Hindlimb muscle (tissue), 1 donor: ENCODE measurements around the gene HIRA. TPM values are rescaled to one million over a fixed set of nuclear protein-coding genes. Genes with fewer than 3 reads are reported as not detected.
"Not testable (repeated sequence)": the region's sequence is repeated elsewhere in the genome, so short reads cannot be mapped to it uniquely, and the experiment has no call there.

Experiments used
- DNase-seq: peaks from one replicate; pipeline ENCODE4 v3.0.0-alpha.2; 2013
- polyA plus RNA-seq: library from polyadenylated mRNA; unstranded; fragments of 120-200 nt; gene quantifications from one replicate; pipeline ENCODE4 v1.2.1, GENCODE V29; 2013; ENCODE audit not compliant: insufficient read length

Gene HIRA
- polyA plus RNA-seq, 1 donor: 20.2 TPM

DNA sequence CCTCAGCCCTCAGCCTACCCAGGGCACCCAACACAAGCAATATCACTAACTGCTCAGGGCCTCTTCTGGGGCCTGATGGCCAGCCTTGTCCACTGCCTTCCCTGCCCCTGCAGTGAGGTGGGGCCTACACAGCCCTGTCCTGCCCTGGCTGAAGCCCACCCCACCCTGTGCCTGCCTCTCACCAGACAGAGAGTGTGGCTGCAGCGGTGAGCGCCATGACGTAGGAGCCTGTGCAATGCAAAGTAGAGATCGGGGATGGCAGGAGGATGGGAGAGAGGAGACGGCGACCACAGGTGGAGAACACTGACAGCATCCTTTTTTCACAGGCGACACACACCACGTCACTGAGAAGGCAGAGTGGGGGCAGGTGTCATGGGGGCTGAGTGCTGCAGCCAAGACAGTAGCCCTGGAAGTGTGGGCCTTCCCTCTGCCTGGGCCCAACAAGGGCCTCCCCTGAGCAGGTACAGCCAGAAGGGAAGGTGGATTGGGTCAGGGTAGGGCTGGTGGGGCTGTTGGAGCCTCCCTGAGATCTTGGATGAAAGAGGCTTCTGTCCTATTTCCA, 74.7 kb downstream of the HIRA start:
- no peak for DNase-seq

DNA sequence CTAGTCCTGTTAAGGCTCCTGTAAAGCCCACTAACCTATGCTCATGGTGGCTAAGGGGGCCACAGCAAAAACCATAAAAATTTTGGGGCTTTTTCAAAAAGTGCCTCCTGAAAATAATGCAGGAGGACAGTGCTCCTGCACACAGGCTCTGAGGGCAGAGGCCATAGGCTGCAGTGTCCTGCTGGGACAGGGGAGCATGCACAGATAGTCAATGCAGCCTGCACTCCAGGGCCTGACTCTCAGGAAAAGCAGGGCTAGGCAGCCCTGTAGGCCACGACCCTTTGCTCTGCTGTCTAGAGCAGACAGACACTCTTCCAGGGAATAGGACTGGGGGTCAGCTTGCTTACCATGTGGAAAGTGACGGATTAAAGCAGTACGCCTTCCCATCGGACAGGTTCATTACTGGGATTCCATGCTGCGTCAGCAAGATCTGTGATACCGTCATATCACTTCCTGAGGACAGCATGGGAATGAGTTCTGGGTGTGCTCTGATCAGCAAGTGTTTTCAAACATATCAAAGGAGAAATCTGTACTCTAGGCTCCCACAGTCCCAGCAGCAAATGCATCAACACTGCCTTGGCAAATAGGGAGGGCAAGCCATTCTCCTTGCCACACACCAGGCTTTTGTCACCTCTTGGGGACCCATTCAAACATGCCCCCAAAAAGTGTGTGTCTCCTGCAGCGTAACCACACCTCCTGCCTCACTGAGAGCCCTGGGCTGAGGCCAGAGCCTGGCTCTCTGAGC, 75.9 kb downstream of the HIRA start:
- DNase-seq: no peak

DNA sequence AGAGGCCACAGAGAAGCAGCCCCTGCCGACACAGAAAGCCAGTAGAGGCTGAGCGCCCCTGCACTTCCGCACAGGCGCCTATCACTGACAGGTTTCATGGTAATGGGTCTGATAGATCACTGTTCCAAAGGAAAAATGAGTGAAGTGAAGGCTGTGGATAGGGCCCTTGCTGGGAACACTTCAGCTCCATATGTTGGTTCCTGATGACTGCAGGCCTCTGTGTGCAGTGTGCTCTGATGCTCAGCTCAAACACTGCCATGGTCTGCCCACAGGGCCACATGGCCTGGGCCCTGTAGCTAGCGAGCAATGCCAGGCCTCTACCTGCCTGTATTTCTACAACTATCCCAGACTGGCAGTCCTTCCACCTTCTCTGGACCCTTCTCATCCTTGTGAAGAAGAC, 77.3 kb downstream of the HIRA start:
- no peak for DNase-seq

DNA sequence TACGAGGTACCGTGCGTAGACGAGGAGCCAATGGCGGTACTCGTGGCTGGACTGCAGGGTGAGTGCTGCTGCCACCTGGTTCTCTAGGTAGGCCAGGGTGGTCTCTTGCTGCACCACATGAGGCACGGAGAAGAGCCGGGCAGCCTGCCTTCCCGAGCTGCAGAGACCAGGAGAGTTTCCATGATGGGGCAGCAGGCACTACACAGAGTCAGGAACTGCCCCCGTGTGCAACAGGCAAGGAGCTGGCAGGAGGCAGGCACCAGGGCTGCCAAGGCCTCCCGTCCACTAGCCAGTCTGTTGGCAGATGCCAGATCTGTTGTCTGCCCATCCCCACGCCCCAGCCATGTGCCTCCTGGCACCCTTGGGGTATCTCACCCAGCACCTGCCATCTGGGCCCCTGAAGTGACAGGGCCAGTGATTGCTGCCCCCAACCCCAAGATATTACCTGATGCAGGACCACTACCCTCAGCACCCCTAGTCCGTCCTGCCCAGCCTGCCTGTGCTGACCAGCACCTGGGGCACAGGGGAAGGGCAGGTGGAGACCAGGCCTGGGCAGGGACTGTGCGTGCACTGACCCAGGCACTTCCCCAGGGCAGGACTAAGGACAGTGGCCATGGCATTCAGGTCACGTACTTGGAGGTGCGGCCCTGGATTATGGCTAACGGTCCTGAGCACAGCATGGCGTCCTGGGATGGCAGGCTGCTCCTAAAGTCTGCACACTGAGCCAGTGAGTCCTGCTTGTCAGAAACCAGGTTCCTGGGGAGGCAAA, 78.0 kb downstream of the HIRA start:
- DNase-seq: no peak

DNA sequence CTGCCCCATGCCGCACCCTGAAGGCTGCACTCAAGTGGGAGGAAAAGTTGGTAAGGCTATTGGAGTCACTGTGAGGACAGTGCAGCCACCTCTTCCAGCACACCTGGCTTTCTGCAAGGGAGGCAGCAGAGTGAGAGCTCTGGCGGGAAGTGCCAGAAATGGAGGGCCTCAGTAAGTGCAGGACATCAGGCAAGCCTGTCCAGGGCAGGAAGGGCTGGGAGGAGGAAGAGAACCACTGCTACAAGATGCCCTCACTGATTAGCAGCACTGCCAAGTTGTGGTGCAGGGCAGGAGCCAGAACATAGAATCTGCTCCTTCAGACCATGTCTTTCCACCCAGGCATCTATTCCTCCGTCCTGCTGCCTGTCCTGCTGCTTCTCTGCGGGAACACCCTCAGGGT, 78.8 kb downstream of the HIRA start:
- DNase-seq: no peak

DNA sequence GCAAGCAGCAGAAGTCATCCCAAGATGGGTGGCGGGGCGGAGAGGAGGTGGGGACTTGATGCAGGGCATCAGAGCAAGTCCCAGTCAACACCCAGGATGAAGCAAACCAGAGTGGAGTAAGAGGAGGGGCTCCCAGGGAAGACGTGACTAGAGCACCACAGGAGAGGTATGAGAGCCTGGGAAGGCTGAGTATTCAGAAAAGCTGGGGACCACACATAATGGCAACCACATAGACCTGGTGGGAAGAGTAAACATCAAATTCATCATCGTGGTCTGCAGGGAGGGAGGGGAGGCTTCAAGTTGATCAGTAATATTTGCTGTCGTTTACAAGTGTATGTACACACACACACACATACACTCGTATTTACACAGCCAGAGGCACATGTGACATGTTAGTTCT, 79.3 kb downstream of the HIRA start:
- DNase-seq: no peak

DNA sequence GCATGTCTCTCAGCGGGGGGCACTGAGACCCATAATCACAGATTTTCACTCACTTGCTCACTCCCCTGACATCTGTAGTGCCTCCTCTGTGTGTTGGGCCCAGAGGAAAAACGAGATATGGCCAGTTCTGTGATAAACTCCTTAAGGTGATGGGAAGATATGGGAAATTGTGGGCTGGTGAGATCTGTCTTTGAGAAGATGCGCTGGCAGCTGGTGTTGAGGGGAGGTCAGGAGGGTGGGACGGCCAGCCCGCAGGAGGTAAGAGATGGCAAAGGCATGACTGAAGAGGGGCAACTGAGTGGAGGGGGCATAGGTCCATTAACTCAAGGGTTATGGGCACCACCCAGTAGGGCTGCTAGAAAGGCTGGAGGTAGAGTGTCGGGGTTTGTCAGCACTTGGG, 79.9 kb downstream of the HIRA start:
- DNase-seq: no peak

DNA sequence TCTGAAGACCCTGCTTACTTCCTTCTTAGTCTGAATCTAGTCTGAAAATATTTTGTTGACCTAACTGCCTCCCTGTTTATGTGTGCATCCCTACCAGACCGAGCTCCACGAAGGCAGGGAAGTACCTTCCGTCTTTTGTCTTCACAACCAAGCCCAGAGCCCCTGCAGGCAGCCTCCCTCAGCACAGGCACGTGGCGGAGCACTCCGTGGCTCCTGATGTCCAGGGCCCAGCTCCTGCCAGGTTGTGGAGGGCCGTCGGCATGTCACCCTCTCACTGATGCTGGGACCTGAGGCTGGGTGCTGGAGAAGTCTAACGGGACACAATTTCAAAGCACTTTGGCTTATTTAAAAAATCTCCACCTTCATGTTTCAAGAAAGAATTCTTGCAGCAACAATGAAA, 80.6 kb downstream of the HIRA start:
- DNase-seq: no peak

DNA sequence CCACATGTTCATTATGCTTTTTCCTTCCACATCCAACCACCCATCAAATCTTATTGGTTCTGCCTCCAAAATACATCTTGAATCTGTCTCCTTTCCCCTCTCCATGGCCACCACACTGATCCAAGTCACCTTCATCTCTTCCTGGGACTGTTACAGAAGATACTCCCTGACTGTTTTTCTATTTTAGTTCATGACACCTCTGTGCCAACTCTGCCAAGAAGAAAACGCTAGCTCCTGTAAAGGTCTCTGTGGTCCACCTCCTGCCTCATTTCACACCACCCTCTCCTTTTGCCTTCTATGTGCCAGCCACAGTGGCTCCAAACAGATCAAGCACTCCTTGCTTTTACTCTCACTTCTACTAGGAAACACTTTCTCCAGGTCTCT, 81.1 kb downstream of the HIRA start:
- DNase-seq: no peak

DNA sequence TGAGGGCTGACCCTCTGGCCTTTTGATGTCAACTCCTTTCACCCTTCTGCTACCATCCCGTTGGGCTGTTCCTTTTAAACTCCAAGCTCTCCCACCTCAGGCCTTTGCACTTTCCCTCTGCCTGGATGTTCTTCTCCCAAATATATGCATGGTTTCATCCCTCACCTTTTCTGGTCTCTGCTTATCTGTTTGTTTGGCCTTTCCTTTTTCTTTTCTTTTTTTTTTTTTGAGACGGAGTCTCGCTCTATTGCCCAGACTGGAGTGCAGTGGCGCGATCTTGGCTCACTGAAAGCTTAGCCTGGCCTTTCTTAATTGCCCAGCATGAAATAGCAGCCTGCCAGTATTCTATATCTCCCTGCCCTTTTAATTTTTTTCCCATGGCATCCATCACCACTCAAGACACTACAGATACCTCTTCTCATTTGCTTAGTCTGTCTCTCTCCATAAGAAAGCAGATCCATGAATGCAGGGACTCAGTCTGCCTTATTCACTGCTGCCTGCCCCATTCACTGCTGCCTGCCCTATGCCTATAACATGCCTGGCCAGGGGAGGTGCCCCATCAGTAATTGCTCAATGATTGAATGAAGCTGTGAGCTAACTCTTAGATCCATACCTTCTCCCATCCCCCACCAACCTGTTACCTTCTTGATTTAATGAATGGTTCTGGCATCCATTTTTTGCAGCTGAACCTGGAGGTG, 81.6 kb downstream of the HIRA start:
- DNase-seq: no peak

DNA sequence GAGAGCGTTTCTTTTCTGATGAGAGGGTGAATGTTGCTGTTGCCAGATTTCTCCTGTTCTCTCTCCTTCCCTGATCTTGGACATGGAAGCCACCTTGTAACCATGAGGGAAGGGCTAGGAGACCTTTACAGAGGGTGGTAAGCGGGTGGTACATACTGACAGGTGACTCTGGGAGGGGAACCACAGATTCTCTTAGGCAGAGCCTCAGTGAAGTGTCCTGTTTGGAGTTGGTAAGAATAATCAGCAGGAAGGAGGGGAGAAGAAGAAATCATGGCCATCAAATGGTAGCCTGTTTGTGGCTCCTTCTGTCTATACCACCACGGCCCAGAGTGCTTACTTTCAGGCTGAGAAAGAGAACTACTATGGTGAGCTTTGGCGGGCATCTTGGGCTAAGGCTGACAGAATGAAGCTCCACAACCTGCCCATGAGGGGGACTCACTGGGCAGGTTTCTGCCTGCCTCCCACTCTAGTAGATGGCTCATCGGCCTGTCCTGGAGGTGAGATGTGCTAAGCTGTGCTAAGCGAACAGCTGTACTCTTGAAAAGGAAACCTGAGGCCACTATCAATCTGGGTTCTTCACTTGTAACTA, 84.8 kb downstream of the HIRA start:
- DNase-seq: no peak

DNA sequence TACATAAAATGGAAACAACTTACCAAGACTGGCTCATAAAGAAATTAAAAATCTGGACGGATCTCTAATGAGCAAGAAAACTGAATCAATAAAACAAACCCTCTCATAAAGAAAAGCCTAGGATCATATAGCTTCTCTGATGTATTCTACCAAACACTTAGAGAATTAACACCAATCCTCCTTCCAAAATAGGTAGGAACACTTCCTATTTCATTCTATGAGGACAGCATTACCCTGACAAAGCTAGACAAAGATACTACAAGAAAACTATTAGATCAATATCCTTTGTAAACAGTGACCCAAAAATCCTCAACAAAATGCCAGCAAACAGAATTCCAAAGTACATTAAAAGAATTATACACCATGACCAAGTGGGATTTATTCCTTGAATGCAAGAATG, 87.1 kb downstream of the HIRA start:
- DNase-seq: no peak

DNA sequence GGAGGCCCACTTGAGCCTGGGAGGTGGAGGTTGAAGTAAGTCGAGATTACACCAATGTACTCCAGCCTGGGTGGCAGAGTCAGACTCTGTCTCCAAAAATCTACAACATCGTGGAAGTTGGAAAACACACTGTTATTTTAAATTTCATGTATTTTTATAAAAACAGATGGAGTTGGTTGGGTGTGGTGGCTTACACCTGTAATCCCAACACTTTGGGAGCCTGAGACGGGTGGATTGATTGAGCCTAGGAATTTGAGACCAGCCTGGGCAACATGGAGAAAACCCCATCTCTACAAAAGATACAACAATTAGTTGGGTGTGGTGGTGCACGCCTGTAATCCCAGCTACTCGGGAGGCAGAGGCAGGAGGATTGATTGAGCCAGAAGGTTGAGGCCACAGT, 88.1 kb downstream of the HIRA start:
- DNase-seq: no peak

DNA sequence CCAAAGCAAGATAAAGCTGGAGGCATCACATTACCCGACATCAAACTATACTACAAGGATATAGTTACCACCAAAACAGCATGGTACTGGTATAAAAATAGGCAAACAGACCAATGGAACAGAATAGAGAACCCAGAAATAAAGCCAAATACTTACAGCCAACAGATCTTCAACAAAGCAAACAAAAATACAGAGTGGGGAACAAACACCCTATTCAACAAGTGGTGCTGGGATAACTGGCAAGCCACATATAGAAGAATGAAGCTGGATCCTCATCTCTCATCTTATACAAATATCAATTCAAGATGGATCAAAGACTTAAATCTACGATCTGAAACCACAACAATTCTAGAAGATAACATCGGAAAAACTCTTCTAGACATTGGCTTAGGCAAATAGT, 90.0 kb downstream of the HIRA start:
- DNase-seq: no peak

DNA sequence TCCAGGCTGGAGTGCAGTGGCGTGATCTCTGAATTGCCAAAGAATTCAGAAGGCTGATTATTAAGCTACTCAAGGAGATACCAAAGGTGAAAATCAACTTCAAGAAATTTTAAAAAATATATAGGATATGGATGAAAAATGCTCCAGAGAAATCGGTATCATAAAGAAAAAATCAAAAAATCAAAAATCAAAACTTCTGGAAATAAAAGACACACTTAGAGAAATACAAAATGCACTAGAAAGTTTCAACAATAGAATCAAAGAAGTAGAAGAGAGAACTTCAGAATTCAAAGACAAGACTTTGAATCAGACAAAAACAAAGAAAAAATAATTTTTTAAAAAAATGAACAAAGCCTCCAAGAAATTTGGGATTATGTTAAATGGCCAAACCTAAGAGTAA, 94.4 kb downstream of the HIRA start:
- DNase-seq: no peak

DNA sequence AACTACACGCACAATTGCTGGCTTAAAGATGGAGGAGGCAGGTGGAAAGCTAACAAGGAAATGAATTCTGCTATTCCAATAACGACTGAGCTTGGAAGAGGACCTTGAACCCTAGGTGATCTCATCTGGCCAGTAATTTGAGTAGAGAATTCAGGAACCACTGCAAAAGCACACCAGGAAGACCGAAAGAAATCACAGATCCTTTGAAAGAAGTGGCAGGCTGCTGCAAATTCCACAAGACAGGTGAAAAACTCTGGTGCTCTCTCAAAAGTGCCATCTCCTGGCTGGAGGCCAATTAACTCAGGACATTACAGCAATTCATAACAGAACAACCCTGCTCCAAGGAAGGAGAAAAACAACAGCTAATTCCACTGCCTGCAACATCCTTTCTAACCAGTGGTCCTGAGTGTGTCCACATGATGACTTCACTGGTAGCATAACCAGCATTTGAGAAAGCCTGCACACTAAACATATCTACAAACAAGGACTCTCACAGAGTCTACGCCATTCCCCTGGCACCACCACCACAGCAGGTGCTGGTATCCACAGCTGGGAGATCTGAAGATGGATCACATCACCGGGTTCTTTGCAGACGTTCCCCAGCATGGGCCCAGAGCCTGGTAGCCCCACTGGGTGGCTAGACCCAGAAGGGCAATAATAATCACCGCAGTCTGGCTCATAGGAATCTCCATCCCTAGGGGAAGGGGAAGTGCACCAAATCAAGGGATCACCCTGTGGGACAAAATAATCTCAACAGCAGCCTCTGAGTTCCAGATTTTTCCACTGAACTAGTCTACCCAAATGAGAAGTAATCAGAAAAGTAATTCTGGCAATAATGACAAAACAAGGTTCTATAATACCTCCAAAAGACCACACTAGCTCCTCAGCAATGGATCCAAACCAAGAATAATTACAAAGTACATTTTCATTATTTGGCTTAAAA, 95.1 kb downstream of the HIRA start:
- DNase-seq: no peak

DNA sequence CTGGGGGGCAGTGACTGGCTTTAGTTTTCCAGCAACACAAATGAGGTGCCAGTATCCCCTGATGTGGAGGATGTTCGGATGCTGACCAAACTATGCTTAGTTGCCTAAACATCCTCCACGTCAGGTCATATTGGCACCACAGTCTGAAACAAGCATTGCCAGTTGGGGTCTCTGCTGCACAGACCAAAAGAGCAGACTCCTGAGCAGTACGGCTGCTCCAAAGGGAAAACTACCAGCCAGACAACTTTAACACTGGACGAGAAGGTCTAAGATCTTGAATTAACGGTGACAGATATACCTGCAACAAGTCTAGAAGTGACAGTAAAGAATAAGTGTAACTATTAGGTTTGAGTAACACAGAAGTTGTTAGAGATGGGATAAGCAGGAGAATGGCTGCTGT, 99.6 kb downstream of the HIRA start:
- no peak for DNase-seq

DNA sequence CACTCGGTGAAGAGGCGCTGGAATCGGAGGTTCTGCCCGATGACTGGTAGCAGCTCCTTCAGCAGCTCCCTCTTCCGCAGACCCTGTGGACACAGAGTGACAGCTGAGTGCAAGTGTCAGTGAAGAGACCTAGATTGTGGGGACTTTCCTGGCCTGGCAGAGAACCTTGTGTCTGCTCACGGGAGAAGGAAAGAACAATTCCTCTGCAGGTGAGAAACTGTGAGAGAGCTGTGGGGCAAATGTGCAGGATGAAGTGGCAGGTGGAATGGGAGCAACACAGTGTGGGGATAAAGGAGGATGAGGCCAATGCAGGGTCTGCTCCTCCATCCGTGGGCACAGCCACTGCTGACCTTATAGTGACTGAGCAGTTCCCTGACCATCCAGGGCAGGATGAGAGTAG, 100.1 kb downstream of the HIRA start:
- no peak for DNase-seq

DNA sequence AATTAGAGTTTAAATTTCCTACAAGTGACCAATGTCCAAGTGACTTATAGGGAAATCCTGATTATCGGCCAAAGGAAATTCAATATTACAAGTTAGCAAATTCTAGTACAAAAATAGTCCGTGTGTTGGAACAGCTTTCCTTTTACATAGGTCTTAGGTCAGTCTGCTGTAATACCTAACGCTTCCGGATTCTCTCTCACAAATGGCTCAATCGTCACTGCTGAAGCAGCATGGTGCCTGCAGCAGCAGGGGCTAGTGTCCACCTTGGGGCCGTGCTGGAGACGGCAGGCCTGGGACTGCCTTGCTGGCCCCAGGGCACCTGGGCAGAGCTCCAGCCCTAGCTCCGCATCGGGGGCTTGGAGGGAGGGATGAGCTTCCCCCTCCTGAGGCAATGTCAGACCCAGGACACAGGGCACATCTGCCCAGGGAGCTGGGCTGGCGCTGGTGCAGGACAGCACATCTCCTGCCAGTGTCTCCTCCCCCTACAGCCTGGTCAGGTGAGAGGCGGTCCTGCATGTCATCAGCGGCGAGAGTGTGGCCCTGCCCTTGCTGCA, 100.6 kb downstream of the HIRA start:
- no peak for DNase-seq

DNA sequence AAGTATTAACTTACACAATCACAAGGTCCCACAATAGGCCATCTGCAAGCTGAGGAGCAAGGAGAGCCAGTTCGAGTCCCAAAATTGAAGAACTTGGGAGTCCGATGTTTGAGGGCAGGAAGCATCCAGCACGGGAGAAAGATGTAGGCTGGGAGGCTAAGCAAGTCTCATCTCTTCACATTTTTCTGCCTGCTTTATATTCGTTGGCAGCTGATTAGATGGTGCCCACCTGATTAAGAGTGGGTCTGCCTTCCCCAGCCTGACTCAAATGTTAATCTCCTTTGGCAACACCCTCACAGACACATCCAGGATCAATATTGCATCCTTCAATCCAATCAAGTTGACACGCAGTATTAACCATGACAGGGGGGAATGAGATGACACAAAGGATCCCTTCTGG, 101.3 kb downstream of the HIRA start:
- not testable (repeated sequence) for DNase-seq

DNA sequence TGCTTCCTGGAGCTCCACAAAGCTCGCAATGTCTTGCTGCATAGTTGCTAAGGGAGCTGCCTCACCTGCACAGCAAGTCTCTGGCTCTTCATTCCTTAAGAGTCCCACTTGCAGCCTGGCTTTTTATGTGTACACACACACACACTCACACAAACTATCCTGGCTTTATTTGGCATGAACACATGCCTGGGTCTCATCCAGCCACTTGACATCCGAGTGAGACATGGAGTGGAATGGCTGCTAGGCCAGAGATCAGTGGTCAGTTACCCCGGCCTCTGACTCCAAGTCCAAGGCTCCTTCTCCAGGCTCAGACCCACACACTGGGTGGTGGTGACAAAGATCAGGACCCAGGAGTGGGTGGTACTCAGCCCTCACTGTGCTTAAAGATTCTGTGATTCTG, 102.1 kb downstream of the HIRA start:
- no peak for DNase-seq
